CD14-positive monocyte (primary cell): ENCODE results near the gene SERP2. TPM values are rescaled to one million over a fixed set of nuclear protein-coding genes. Genes with fewer than 3 reads are reported as not detected.
A peak's percentile ranks its signal among the peaks of the same experiment; 100 is the strongest.

Source experiments
- DNase-seq, 3 donors: peaks; one replicate each; pipeline ENCODE4 v3.0.0-alpha.2; 2011 to 2022
- H2AFZ ChIP-seq: 2 replicates; pipeline ENCODE4 v1.6.0; 2012; ENCODE audit warnings: mild to moderate bottlenecking, low read depth, low read length, inconsistent platforms; ENCODE audit not compliant: insufficient read depth, poor library complexity, severe bottlenecking
- H3K27ac ChIP-seq, 2 donors: 1 replicate in 1 of 2; 2 replicates in 1 of 2; pipeline ENCODE4 v1.5.1; 2012 to 2013; ENCODE audit warnings: low read length in 2 of 2, control low read depth in 1 of 2, inconsistent platforms in 1 of 2, low read depth in 1 of 2, mild to moderate bottlenecking in 1 of 2
- H3K27me3 ChIP-seq, 2 donors: one replicate each; pipeline versions ENCODE4 v1.6.0 to v1.6.1; 2011 to 2013; ENCODE audit warnings: low read length in 2 of 2; ENCODE audit not compliant: control insufficient read depth in 2 of 2, insufficient read depth in 2 of 2
- H3K36me3 ChIP-seq, 2 donors: replicated peaks in 1 of 2; 1 replicate in 1 of 2; 2 replicates in 1 of 2; pipeline versions ENCODE4 v1.5.1 to v1.6.1; 2012 to 2013; ENCODE audit warnings: low read length in 2 of 2, control low read depth in 1 of 2, inconsistent platforms in 1 of 2, mild to moderate bottlenecking in 1 of 2; ENCODE audit not compliant: insufficient read depth in 2 of 2, control insufficient read depth in 1 of 2
- H3K4me1 ChIP-seq, 2 donors: 1 replicate in 1 of 2; 2 replicates in 1 of 2; pipeline versions ENCODE4 v1.5.1 to v1.6.1; 2012 to 2013; ENCODE audit warnings: low read length in 2 of 2, control low read depth in 1 of 2, inconsistent platforms in 1 of 2, mild to moderate bottlenecking in 1 of 2, moderate library complexity in 1 of 2; ENCODE audit not compliant: insufficient read depth in 2 of 2, control insufficient read depth in 1 of 2
- H3K4me2 ChIP-seq: replicated peaks from 2 replicates; pipeline ENCODE3; 2012; ENCODE audit warnings: low read length, moderate library complexity, mild to moderate bottlenecking; ENCODE audit not compliant: poor library complexity, severe bottlenecking; ENCODE audit errors: extremely low read depth
- H3K4me3 ChIP-seq, 3 experiments: fragments of 200-600 bp in 1 of 3; sonication (generic) in 1 of 3; replicated peaks in 1 of 3; 1 replicate in 2 of 3; 2 replicates in 1 of 3; pipeline ENCODE4 v1.5.1; 2011 to 2013; ENCODE audit warnings: low read length in 3 of 3, mild to moderate bottlenecking in 3 of 3, control low read depth in 2 of 3, low read depth in 2 of 3, inconsistent platforms in 1 of 3, moderate library complexity in 1 of 3
- H3K79me2 ChIP-seq: 2 replicates; pipeline ENCODE4 v1.6.0; 2012; ENCODE audit warnings: mild to moderate bottlenecking, control low read depth, inconsistent platforms, low read length, moderate library complexity; ENCODE audit not compliant: insufficient read depth
- H3K9ac ChIP-seq: 2 replicates; pipeline ENCODE4 v1.6.0; 2017; ENCODE audit warnings: low read length, mild to moderate bottlenecking; ENCODE audit not compliant: insufficient read depth, poor library complexity, severe bottlenecking
- H3K9me3 ChIP-seq, 2 donors: replicated peaks in 1 of 2; 1 replicate in 1 of 2; 2 replicates in 1 of 2; pipeline versions ENCODE4 v1.5.1 to v1.6.1; 2012 to 2013; ENCODE audit warnings: low read length in 2 of 2, control low read depth in 1 of 2; ENCODE audit not compliant: control insufficient read depth in 1 of 2, insufficient read depth in 1 of 2
- H4K20me1 ChIP-seq: 2 replicates; pipeline ENCODE4 v1.6.0; 2012; ENCODE audit warnings: mild to moderate bottlenecking, low read length, control low read depth, moderate library complexity; ENCODE audit not compliant: insufficient read depth
- H3K27ac Mint-ChIP-seq, 7 donors: one replicate each; pipeline ENCODE4 v1.8.0; 2020; ENCODE audit warnings: mild to moderate bottlenecking in 7 of 7, mixed read lengths in 7 of 7, moderate library complexity in 6 of 7, inconsistent platforms in 2 of 7
- H3K27me3 Mint-ChIP-seq, 3 donors: one replicate each; pipeline ENCODE4 v1.8.0; 2021 to 2022; ENCODE audit warnings: low read depth in 3 of 3, mild to moderate bottlenecking in 3 of 3, mixed read lengths in 3 of 3, moderate library complexity in 3 of 3, inconsistent platforms in 1 of 3
- H3K36me3 Mint-ChIP-seq, 2 donors: one replicate each; pipeline ENCODE4 v1.8.0; 2020; ENCODE audit warnings: mixed read lengths in 2 of 2, inconsistent platforms in 1 of 2, mild to moderate bottlenecking in 1 of 2
- H3K4me1 Mint-ChIP-seq: one replicate; pipeline ENCODE4 v1.8.0; 2020; ENCODE audit warnings: mild to moderate bottlenecking, mixed read lengths
- H3K4me3 Mint-ChIP-seq, 2 donors: one replicate each; pipeline ENCODE4 v1.8.0; 2020; ENCODE audit warnings: mild to moderate bottlenecking in 2 of 2, mixed read lengths in 2 of 2, moderate library complexity in 1 of 2
- H3K9me3 Mint-ChIP-seq, 7 donors: one replicate each; pipeline ENCODE4 v1.8.0; 2020 to 2022; ENCODE audit warnings: mixed read lengths in 7 of 7, mild to moderate bottlenecking in 6 of 7, moderate library complexity in 6 of 7, inconsistent platforms in 2 of 7
- WGBS: methylation state at CpG from one replicate; pipeline ENCODE4 v1.1.5; 2013; ENCODE audit warnings: missing lambda C conversion rate; ENCODE audit not compliant: insufficient coverage; 5-methylcytosine and 5-hydroxymethylcytosine counted together
- intact Hi-C, 2 donors: fragments of 100-400 bp; cut with micrococcal nuclease; formaldehyde crosslinking; loops; one replicate each; pipeline versions ENCODE4 v1.15.0 to v1.15.1; 2023
- polyA plus RNA-seq, 3 donors: library from polyadenylated mRNA; depleted of rRNA in 1 of 3; unstranded in 2 of 3; stranded (reverse) in 1 of 3; fragments of 300-500 nt in 2 of 3; fragments of >200 nt in 1 of 3; fragmentation: Illumina TruSeq in 2 of 3; gene quantifications; 1 replicate in 2 of 3; 2 replicates in 1 of 3; pipeline ENCODE4 v1.2.3, GENCODE V29; 2012 to 2021
- TF ChIP-seq, protein P1 (sequence below): fragments of 200-600 bp; IDR thresholded peaks from one replicate; pipeline ENCODE4 v1.8.0; 2022; ENCODE audit warnings: antibody characterized with exemption, mild to moderate bottlenecking

SERP2 gene
- polyA plus RNA-seq, 3 donors = not detected

DNA sequence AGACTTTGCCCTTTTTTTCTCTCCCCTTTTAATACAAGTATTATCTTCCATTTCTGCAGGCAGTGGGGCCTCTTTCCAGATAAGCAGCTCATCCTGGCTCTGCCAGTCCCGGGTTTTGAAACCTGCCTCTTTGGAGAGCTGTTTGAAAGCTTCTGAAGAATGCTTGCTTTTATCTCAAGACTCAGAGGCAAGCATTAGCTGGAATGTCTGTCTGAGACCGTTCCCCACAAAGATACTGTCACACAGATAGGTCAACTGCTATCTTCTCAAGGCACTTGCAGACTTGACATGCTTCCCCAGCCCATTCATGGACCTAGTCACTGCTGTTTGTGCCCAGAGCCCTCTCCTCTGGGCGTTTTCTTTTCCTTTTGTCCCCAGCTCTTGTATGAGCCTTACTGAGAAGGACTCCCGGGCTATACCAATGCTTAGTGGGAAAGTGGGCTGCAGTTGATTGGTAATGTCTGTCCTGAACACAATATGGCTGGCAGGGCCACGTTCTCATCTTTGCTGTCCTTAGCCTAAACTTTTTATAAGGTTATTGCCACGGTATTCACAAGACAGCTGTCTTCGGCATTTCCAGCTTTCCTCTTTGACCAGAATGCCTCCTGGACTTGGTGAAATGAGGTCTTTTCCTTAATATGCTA lies 13.4 kb downstream of the SERP2 start:
- no peak for DNase-seq

DNA sequence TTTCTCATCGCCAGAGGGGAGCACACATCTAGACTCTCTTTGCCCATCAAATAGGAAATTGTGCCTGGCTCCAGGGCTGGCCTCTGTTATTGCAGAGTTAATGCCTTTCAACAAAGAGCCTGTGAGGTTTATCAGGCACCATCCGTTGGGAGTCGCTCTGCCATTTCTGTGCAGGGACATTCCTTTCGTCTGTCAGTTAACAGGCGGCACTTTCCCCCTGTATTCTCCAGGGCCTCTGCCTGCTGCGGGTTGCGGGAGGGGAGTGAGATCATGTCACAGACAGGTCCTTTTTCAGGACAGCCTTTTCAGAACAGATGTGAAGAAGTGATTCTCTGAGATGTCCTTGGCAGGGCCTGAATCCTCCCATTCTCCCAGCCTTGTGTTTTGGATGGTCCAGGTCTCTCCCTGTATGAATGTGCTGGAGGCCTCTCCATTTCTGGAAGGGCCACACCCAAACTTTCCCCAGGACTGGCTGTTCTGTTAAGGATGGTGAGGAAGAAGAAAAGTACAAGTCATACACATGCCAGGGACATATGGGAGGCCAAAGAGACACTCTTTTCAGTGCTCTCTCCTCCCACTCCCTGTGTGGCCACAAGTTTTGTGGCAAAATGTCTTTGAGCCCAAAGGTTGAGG lies 14.9 kb downstream of the SERP2 start:
- H3K27ac Mint-ChIP-seq = peak overlapping the region in 4 of 7 donors; percentile 35 to 59 (median 49)
- H3K4me1 ChIP-seq = no peaks in the 10 kb centered on the region
- no peak overlapping the region for H3K4me3 ChIP-seq
- no peak overlapping the region for H3K9ac ChIP-seq
- H3K9me3 ChIP-seq = no peaks in the 10 kb centered on the region
- TF ChIP-seq, protein P1, sequence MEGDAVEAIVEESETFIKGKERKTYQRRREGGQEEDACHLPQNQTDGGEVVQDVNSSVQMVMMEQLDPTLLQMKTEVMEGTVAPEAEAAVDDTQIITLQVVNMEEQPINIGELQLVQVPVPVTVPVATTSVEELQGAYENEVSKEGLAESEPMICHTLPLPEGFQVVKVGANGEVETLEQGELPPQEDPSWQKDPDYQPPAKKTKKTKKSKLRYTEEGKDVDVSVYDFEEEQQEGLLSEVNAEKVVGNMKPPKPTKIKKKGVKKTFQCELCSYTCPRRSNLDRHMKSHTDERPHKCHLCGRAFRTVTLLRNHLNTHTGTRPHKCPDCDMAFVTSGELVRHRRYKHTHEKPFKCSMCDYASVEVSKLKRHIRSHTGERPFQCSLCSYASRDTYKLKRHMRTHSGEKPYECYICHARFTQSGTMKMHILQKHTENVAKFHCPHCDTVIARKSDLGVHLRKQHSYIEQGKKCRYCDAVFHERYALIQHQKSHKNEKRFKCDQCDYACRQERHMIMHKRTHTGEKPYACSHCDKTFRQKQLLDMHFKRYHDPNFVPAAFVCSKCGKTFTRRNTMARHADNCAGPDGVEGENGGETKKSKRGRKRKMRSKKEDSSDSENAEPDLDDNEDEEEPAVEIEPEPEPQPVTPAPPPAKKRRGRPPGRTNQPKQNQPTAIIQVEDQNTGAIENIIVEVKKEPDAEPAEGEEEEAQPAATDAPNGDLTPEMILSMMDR = no peak
- H3K4me1 Mint-ChIP-seq = peaks cover 18% of the 10 kb centered on the region
- no peak overlapping the region for H3K4me2 ChIP-seq
- H3K27me3 ChIP-seq = no peaks in the 10 kb centered on the region
- H3K4me3 Mint-ChIP-seq = no peak overlapping the region
- H3K79me2 ChIP-seq = no peaks in the 10 kb centered on the region
- no peaks in the 10 kb centered on the region for H4K20me1 ChIP-seq
- H2AFZ ChIP-seq = peak overlapping the region; percentile 36
- intact Hi-C loops = no loop called here
- no peaks in the 10 kb centered on the region for H3K36me3 ChIP-seq
- DNase-seq = no peak
- no peaks in the 10 kb centered on the region for H3K9me3 Mint-ChIP-seq
- H3K27ac ChIP-seq = peak overlapping the region in 1 of 2 donors; percentile 24
- H3K27me3 Mint-ChIP-seq = peaks cover 5 to 7% (median 7%) of the 10 kb centered on the region in 3 donors
- WGBS = 87% methylated on average over 3 of the region's 7 CpGs
- H3K36me3 Mint-ChIP-seq = no peaks in the 10 kb centered on the region

More for the DNA sequence above, 13.4 kb downstream of the SERP2 start:
- no peak overlapping the region for H3K4me2 ChIP-seq
- H3K27ac ChIP-seq = no peak overlapping the region
- TF ChIP-seq, protein P1 = no peak
- WGBS = 80% methylated on average over 5 of the region's 7 CpGs
- Mint-ChIP-seq H3K27ac (no peak overlapping the region), H3K9me3 (no peaks in the 10 kb centered on the region), H3K36me3 (no peaks in the 10 kb centered on the region), H3K4me3 (no peak overlapping the region), H3K4me1 (peaks cover 15% of the 10 kb centered on the region), H3K27me3 (peaks cover 3 to 7% (median 4%) of the 10 kb centered on the region in 3 donors)
- no peaks in the 10 kb centered on the region for H4K20me1 ChIP-seq
- no peak overlapping the region for H3K4me3 ChIP-seq
- H3K79me2 ChIP-seq = no peaks in the 10 kb centered on the region
- no peaks in the 10 kb centered on the region for H3K9me3 ChIP-seq
- H3K36me3 ChIP-seq = no peaks in the 10 kb centered on the region
- H3K27me3 ChIP-seq = no peaks in the 10 kb centered on the region
- H3K9ac ChIP-seq = no peak overlapping the region
- intact Hi-C loops = no loop called here
- H2AFZ ChIP-seq = no peak overlapping the region
- no peaks in the 10 kb centered on the region for H3K4me1 ChIP-seq
